HEK293T (cell line): ENCODE measurements around the gene GPHN.

Experiments used
- ARNT ChIP-seq: fragments of 450-650 bp; IDR thresholded peaks from 2 replicates; pipeline ENCODE4 v1.6.1; 2017; ENCODE audit warnings: mild to moderate bottlenecking
- BHLHE40 ChIP-seq: fragments of 450-650 bp; IDR thresholded peaks from 2 replicates; pipeline ENCODE4 v1.6.1; 2016; ENCODE audit warnings: mild to moderate bottlenecking, moderate library complexity, borderline replicate concordance
- CTBP1 ChIP-seq: fragments of 450-650 bp; IDR thresholded peaks from 2 replicates; pipeline ENCODE4 v1.6.1; 2016; ENCODE audit warnings: borderline replicate concordance
- ELF4 ChIP-seq: fragments of 450-650 bp; IDR thresholded peaks from 2 replicates; pipeline ENCODE4 v1.6.1; 2017; ENCODE audit warnings: antibody characterized with exemption
- FOXA1 ChIP-seq: fragments of 450-650 bp; IDR thresholded peaks from 2 replicates; pipeline ENCODE4 v1.6.1; 2016; ENCODE audit warnings: mild to moderate bottlenecking
- FOXK2 ChIP-seq: fragments of 450-650 bp; IDR thresholded peaks from 2 replicates; pipeline ENCODE4 v1.6.1; 2016; ENCODE audit warnings: mild to moderate bottlenecking
- FOXM1 ChIP-seq: fragments of 450-650 bp; IDR thresholded peaks from 2 replicates; pipeline ENCODE4 v1.6.1; 2017; ENCODE audit warnings: mild to moderate bottlenecking, borderline replicate concordance
- HDGF ChIP-seq: fragments of 450-650 bp; IDR thresholded peaks from 2 replicates; pipeline ENCODE4 v1.6.1; 2017; ENCODE audit warnings: antibody characterized with exemption, borderline replicate concordance
- L3MBTL2 ChIP-seq: fragments of 450-650 bp; conservative IDR thresholded peaks from 2 replicates; pipeline ENCODE4 v1.6.1; 2016; ENCODE audit warnings: mild to moderate bottlenecking
- NFRKB ChIP-seq: fragments of 450-650 bp; IDR thresholded peaks from 2 replicates; pipeline ENCODE4 v1.6.1; 2016; ENCODE audit warnings: mild to moderate bottlenecking, moderate library complexity
- PKNOX1 ChIP-seq: fragments of 450-650 bp; IDR thresholded peaks from 2 replicates; pipeline ENCODE4 v1.6.1; 2016
- SP1 ChIP-seq: fragments of 450-650 bp; IDR thresholded peaks from 2 replicates; pipeline ENCODE4 v1.6.1; 2017
- SUZ12 ChIP-seq: fragments of 450-650 bp; IDR thresholded peaks from 2 replicates; pipeline ENCODE4 v1.6.1; 2016; ENCODE audit warnings: mild to moderate bottlenecking
- TARDBP ChIP-seq: fragments of 450-650 bp; IDR thresholded peaks from 2 replicates; pipeline ENCODE4 v1.6.1; 2016

DNA sequence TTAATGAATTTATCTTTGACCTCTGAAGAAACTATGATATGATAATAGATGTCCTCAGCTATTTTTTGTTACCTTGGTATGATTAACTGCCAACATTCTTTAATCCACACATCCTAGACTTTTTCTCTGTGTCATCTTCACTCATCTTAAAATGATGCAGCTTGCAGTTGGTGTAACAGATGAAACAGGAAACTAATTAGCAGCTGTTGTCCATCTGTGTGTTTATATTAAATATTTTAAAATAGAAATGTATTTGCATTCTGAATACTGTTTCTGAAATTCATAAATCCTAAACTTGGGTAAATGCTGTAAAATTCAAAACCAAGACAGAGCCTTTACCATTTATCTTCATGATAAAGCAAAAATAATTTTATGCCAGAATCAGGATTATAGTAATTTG, 625.2 kb downstream of the GPHN start:
- TF ChIP-seq SP1 (no peak), L3MBTL2 (no peak), CTBP1 (no peak), NFRKB (no peak), ELF4 (no peak), FOXM1 (no peak), TARDBP (no peak), PKNOX1 (no peak), BHLHE40 (no peak), FOXA1 (no peak), FOXK2 (no peak), HDGF (no peak), SUZ12 (no peak), ARNT (no peak)
